ENCODE measurements around the gene FAM184B.

GRCh38 chr4:17613761-17614415 lies 167.5 kb downstream of the FAM184B start:
- no peak for TF ChIP-seq POLR2A (IDR thresholded peaks at IDR 0.05)
- peak in 1 of 5 experiments; percentile 9 for TF ChIP-seq CTCF (IDR thresholded peaks at IDR 0.05)
- TF ChIP-seq EP300 (IDR thresholded peaks at IDR 0.05) = no peak
